Measurements from ENCODE around the gene CYP3A7. TPM values are rescaled to one million over a fixed set of nuclear protein-coding genes. Genes with fewer than 3 reads are reported as not detected.

The CYP3A7 gene
- total and polyA plus RNA-seq, 9 of the 15 experiments (the other 6 are each of a cell fraction or from before 2014, with no cell fraction given): 0.20 TPM; not detected in 8

- in situ Hi-C loops (cut with MboI) (no loop called here), intact Hi-C loops (cut with micrococcal nuclease) (loop anchor here (2.0 kb wide), 1 partner anchor 15 kb away; no protein-coding TSS in a partner anchor)
- TF ChIP-seq PREB (CRISPR knock-in tag; IDR thresholded peaks at IDR 0.05) (no peak), TBL1XR1 (IDR thresholded peaks at IDR 0.05; ENCODE audit: low read length in 2 of 2) (no peak)
- no peak overlapping the region for H3K4me2 ChIP-seq (ENCODE audit: insufficient read depth, low read length)
- H3K9ac ChIP-seq (ENCODE audit: insufficient read depth in 1 of 2, low read depth in 2 of 2, low read length in 2 of 2): no peak overlapping the region
- peaks cover 14 to 25% of the 10 kb centered on the region in 2 experiments; a peak in 4 of 5 replicates for H3K4me1 ChIP-seq (replicated peaks in 1 of 2; ENCODE audit: control insufficient read depth in 2 of 2, insufficient read depth in 2 of 2, low read length in 2 of 2)
- no peak for DNase-seq (ENCODE audit: extremely low read depth in 1 of 4, low spot score in 3 of 4)
- no peaks in the 10 kb centered on the region for H4K20me1 ChIP-seq (replicated peaks; ENCODE audit: control insufficient read depth, insufficient read depth, low read length)
- no peaks in the 10 kb centered on the region for H3K36me3 ChIP-seq (ENCODE audit: control insufficient read depth, insufficient read depth, low read length)
- FAIRE-seq: no peak
- H3K9me1 ChIP-seq (ENCODE audit: control insufficient read depth, insufficient read depth, low read length): no peaks in the 10 kb centered on the region
- no peak overlapping the region for H2AFZ ChIP-seq (ENCODE audit: low read depth, low read length)
- no peaks in the 10 kb centered on the region for H3K9me3 ChIP-seq (replicated peaks; ENCODE audit: control insufficient read depth, insufficient read depth, low read depth, low read length)
- ChIA-PET CTCF (ENCODE audit: low intra/inter-chr PET ratio) (no interaction called here), POLR2A (no interaction called here)
- H3K27me3 ChIP-seq (ENCODE audit: control insufficient read depth in 2 of 2, insufficient read depth in 2 of 2, low read length in 2 of 2): no peaks in the 10 kb centered on the region
- H3K79me2 ChIP-seq (ENCODE audit: control insufficient read depth, insufficient read depth, low read length): no peaks in the 10 kb centered on the region
- H3K4me3 ChIP-seq: no peak overlapping the region
- no peak for ATAC-seq
- BruUV-seq (replicated peaks): no TSS peak
- H3K27ac ChIP-seq (ENCODE audit: extremely low read depth, low read depth, low read length): no peak overlapping the region
- 83% methylated on average over 2 of the region's 2 CpGs for WGBS (ENCODE audit: insufficient coverage, low coverage, missing lambda C conversion rate)
These were observed 57.3 kb downstream of the CYP3A7 start for GRCh38 chr7:99677648-99678045.

GRCh38 chr7:99677013-99677647, 57.9 kb downstream of the CYP3A7 start:
- intact Hi-C loops (cut with micrococcal nuclease): no loop called here
- no peak for ATAC-seq
- CTCF ChIA-PET (ENCODE audit: low intra/inter-chr PET ratio): no interaction called here
- BruUV-seq (replicated peaks): no TSS peak
- no peak for TF ChIP-seq ZBTB8A (IDR thresholded peaks at IDR 0.05; ENCODE audit: partially characterized antibody)
- Histone ChIP-seq H3K27me3 (ENCODE audit: control insufficient read depth in 2 of 2, insufficient read depth in 2 of 2, low read length in 2 of 2) (no peaks in the 10 kb centered on the region), H3K4me3 (no peak overlapping the region), H3K9ac (ENCODE audit: insufficient read depth in 1 of 2, low read depth in 2 of 2, low read length in 2 of 2) (no peak overlapping the region; a peak in 1 of 4 replicates), H3K9me1 (ENCODE audit: control insufficient read depth, insufficient read depth, low read length) (no peaks in the 10 kb centered on the region), H2AFZ (ENCODE audit: low read depth, low read length) (no peak overlapping the region), H3K4me2 (ENCODE audit: insufficient read depth, low read length) (no peak overlapping the region), H4K20me1 (replicated peaks; ENCODE audit: control insufficient read depth, insufficient read depth, low read length) (no peaks in the 10 kb centered on the region), H3K4me1 (replicated peaks in 1 of 2; ENCODE audit: control insufficient read depth in 2 of 2, insufficient read depth in 2 of 2, low read length in 2 of 2) (peaks cover 14 to 25% of the 10 kb centered on the region in 2 experiments; a peak in 4 of 5 replicates), H3K9me3 (replicated peaks; ENCODE audit: control insufficient read depth, insufficient read depth, low read depth, low read length) (no peaks in the 10 kb centered on the region), H3K79me2 (ENCODE audit: control insufficient read depth, insufficient read depth, low read length) (no peaks in the 10 kb centered on the region), H3K36me3 (ENCODE audit: control insufficient read depth, insufficient read depth, low read length) (no peaks in the 10 kb centered on the region), H3K27ac (ENCODE audit: extremely low read depth, low read depth, low read length) (no peak overlapping the region)
- FAIRE-seq: no peak
- POLR2A ChIA-PET: no interaction called here
- WGBS (ENCODE audit: insufficient coverage, low coverage, missing lambda C conversion rate): 9% methylated on average over 4 of the region's 4 CpGs
- no peak for DNase-seq (ENCODE audit: extremely low read depth in 1 of 4, low spot score in 3 of 4)
- in situ Hi-C loops (cut with MboI): no loop called here
